HEK293 (cell line): ENCODE data around the gene ELL2.

ENCODE experiments used
- CTCF ChIA-PET: fragments of 350-600 bp; formaldehyde crosslinking; extraction: SDS; loops from one replicate; lab custom pipeline; 2021; ENCODE audit warnings: antibody characterized with exemption; lab: Yijun Ruan, JAX
- POLR2A ChIA-PET: fragments of 300-600 bp; formaldehyde crosslinking; extraction: SDS; loops from one replicate; lab custom pipeline; 2020; ENCODE audit warnings: antibody characterized with exemption, inconsistent platforms; lab: Yijun Ruan, JAX
- H3K27ac ChIP-seq: fragments of 200-500 bp; sonication (Bioruptor generic); 2 replicates; pipeline ENCODE4 v1.5.1; 2014; ENCODE audit warnings: low read depth, low read length, control low read depth, inconsistent platforms; ENCODE audit errors: extremely low read depth
- H3K36me3 ChIP-seq, 2 experiments: fragments of 200-500 bp in 1 of 2; sonication (Bioruptor generic) in 1 of 2; 1 replicate in 1 of 2; 2 replicates in 1 of 2; pipeline ENCODE4 v1.5.1; 2014 to 2017; ENCODE audit warnings: inconsistent platforms in 2 of 2, low read length in 2 of 2; ENCODE audit not compliant: control insufficient read depth in 2 of 2, insufficient read depth in 1 of 2
- H3K4me1 ChIP-seq: fragments of 200-500 bp; sonication (Bioruptor generic); 2 replicates; pipeline ENCODE4 v1.5.1; 2014; ENCODE audit warnings: mild to moderate bottlenecking, low read length, inconsistent platforms; ENCODE audit not compliant: control insufficient read depth, insufficient read depth
- H3K4me3 ChIP-seq: 2 replicates; pipeline ENCODE4 v1.5.1; 2011; ENCODE audit warnings: low read depth, mild to moderate bottlenecking, control low read depth, low read length, moderate library complexity
- H3K9me3 ChIP-seq: fragments of 200-500 bp; sonication (Bioruptor generic); 2 replicates; pipeline ENCODE4 v1.5.1; 2014; ENCODE audit warnings: low read depth, low read length, inconsistent platforms; ENCODE audit not compliant: control insufficient read depth, insufficient read depth
- IKZF3 ChIP-seq: fragments of 450-650 bp; IDR thresholded peaks from 2 replicates; pipeline ENCODE4 v1.5.0; 2018; ENCODE audit warnings: missing biosample characterization, mild to moderate bottlenecking, missing genetic modification characterization, moderate library complexity
- PRDM1 ChIP-seq: fragments of 450-650 bp; formaldehyde crosslinking; IDR thresholded peaks from 2 replicates; pipeline ENCODE4; 2016; ENCODE audit warnings: missing biosample characterization, missing genetic modification characterization
- RBAK ChIP-seq: fragments of 450-650 bp; formaldehyde crosslinking; IDR thresholded peaks from 2 replicates; pipeline ENCODE4 v1.5.1; 2016; ENCODE audit warnings: missing biosample characterization, missing genetic modification characterization
- SETDB1 ChIP-seq: IDR thresholded peaks from one replicate; pipeline ENCODE4 v1.6.1; 2017; ENCODE audit warnings: mild to moderate bottlenecking, low read length, moderate library complexity, mixed read lengths; ENCODE audit not compliant: insufficient read length
- TRIM28 ChIP-seq: IDR thresholded peaks from 2 replicates; pipeline ENCODE4 v1.6.1; 2011; ENCODE audit warnings: low read length, control low read depth, borderline replicate concordance
- YY1 ChIP-seq: fragments of 450-650 bp; formaldehyde crosslinking; IDR thresholded peaks from 2 replicates; pipeline ENCODE4 v1.5.1; 2018; ENCODE audit warnings: missing biosample characterization, missing genetic modification characterization
- ZFP41 ChIP-seq: fragments of 450-650 bp; formaldehyde crosslinking; IDR thresholded peaks from 2 replicates; pipeline ENCODE4 v1.5.1; 2016; ENCODE audit warnings: missing biosample characterization, missing genetic modification characterization, borderline replicate concordance
- ZNF138 ChIP-seq: fragments of 450-650 bp; formaldehyde crosslinking; IDR thresholded peaks from 2 replicates; pipeline ENCODE4 v1.5.1; 2016; ENCODE audit warnings: missing biosample characterization, missing genetic modification characterization, borderline replicate concordance
- ZNF148 ChIP-seq: fragments of 450-650 bp; formaldehyde crosslinking; IDR thresholded peaks from 2 replicates; pipeline ENCODE4 v1.5.0; 2017; ENCODE audit warnings: missing biosample characterization, missing genetic modification characterization, borderline replicate concordance
- ZNF23 ChIP-seq: fragments of 450-650 bp; formaldehyde crosslinking; IDR thresholded peaks from 2 replicates; pipeline ENCODE4 v1.5.1; 2016; ENCODE audit warnings: missing biosample characterization, missing genetic modification characterization, borderline replicate concordance
- ZNF324 ChIP-seq: fragments of 450-650 bp; formaldehyde crosslinking; IDR thresholded peaks from 2 replicates; pipeline ENCODE4 v1.5.1; 2016; ENCODE audit warnings: missing biosample characterization, missing genetic modification characterization
- ZNF335 ChIP-seq: fragments of 450-650 bp; formaldehyde crosslinking; conservative IDR thresholded peaks from 2 replicates; pipeline ENCODE4 v1.5.1; 2016; ENCODE audit warnings: missing biosample characterization, missing genetic modification characterization
- ZNF560 ChIP-seq: fragments of 450-650 bp; formaldehyde crosslinking; IDR thresholded peaks from 2 replicates; pipeline ENCODE4 v1.5.1; 2017; ENCODE audit warnings: missing biosample characterization, missing genetic modification characterization, borderline replicate concordance
- ZNF664 ChIP-seq: fragments of 450-650 bp; formaldehyde crosslinking; IDR thresholded peaks from 2 replicates; pipeline ENCODE4 v1.5.1; 2016; ENCODE audit warnings: missing biosample characterization, missing genetic modification characterization
- ZNF707 ChIP-seq: fragments of 450-650 bp; formaldehyde crosslinking; IDR thresholded peaks from 2 replicates; pipeline ENCODE4 v1.5.1; 2016; ENCODE audit warnings: missing biosample characterization, missing genetic modification characterization
- ZNF747 ChIP-seq: fragments of 450-650 bp; formaldehyde crosslinking; IDR thresholded peaks from 2 replicates; pipeline ENCODE4 v1.5.1; 2016; ENCODE audit warnings: missing biosample characterization, missing genetic modification characterization
- ZNF777 ChIP-seq: fragments of 450-650 bp; formaldehyde crosslinking; IDR thresholded peaks from 2 replicates; pipeline ENCODE4 v1.5.1; 2017; ENCODE audit warnings: missing biosample characterization, missing genetic modification characterization, borderline replicate concordance
- ZSCAN30 ChIP-seq: fragments of 450-650 bp; IDR thresholded peaks from 2 replicates; pipeline ENCODE4 v1.5.1; 2018; ENCODE audit warnings: missing biosample characterization, mild to moderate bottlenecking, missing genetic modification characterization, moderate library complexity
- ZSCAN4 ChIP-seq: fragments of 450-650 bp; formaldehyde crosslinking; IDR thresholded peaks from 2 replicates; pipeline ENCODE4 v1.5.1; 2017; ENCODE audit warnings: missing biosample characterization, missing genetic modification characterization
- TF ChIP-seq, protein P1 (sequence below): fragments of 450-650 bp; formaldehyde crosslinking; conservative IDR thresholded peaks from 2 replicates; pipeline ENCODE4 v1.5.1; 2016; ENCODE audit warnings: low read depth, missing biosample characterization, missing genetic modification characterization

Gene ELL2

DNA sequence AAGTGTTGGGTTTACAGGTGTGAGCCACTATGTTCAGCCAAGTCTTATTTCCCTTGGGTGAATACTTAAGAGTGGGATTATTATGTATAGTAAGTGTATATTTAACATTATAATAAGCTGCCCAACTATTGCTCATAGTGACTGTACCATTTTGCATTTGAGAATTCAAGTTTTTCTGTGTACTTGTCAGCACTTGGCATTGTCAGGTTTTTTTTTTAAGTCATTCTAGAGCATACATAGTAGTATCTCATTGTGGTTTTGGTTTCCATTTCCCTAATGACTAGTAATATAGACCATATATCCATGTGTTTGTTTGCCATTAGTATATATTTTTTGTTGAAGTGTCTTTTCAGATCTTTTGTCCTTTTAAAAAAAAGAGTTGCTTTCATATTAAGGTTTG, 10.5 kb upstream of the ELL2 start:
- ChIA-PET POLR2A (no interaction called here), CTCF (interaction anchor here (0.7 to 1.2 kb wide), 2 partner anchors 18 to 628 kb away, joined by 3 to 5 read pairs; no protein-coding TSS in a partner anchor)
- Histone ChIP-seq H3K4me3 (no peak overlapping the region), H3K27ac (no peak overlapping the region), H3K9me3 (no peaks in the 10 kb centered on the region), H3K4me1 (peaks cover 10% of the 10 kb centered on the region), H3K36me3 (no peaks in the 10 kb centered on the region)
- TF ChIP-seq ZNF23 (tag by site-specific recombination) (no peak), ZNF664 (tag by site-specific recombination) (peak; percentile 85)

- H3K36me3 ChIP-seq = no peaks in the 10 kb centered on the region
- peaks cover 8% of the 10 kb centered on the region; the same call in 1 of the 2 replicates for H3K4me1 ChIP-seq
- no peaks in the 10 kb centered on the region for H3K9me3 ChIP-seq
- TF ChIP-seq ZNF560 = no peak
- peak; percentile 91 for TF ChIP-seq SETDB1
- TF ChIP-seq, all 188 proteins: peak for 1
- CTCF ChIA-PET = no interaction called here
- H3K27ac ChIP-seq = no peak overlapping the region
- POLR2A ChIA-PET = no interaction called here
- no peak overlapping the region for H3K4me3 ChIP-seq
Observed at GRCh38 chr5:95970359-95970704, 8.7 kb upstream of the ELL2 start.

GRCh38 chr5:95969651-95970358, 8.2 kb upstream of the ELL2 start:
- POLR2A ChIA-PET = no interaction called here
- Histone ChIP-seq H3K4me3 (no peak overlapping the region), H3K4me1 (peaks cover 4% of the 10 kb centered on the region; the same call in 1 of the 2 replicates), H3K27ac (no peak overlapping the region), H3K9me3 (no peaks in the 10 kb centered on the region), H3K36me3 (no peaks in the 10 kb centered on the region)
- CTCF ChIA-PET = no interaction called here
- TF ChIP-seq ZNF335 (no peak), ZNF777 (tag by site-specific recombination) (no peak), ZNF138 (tag by site-specific recombination) (no peak), ZNF707 (no peak), PRDM1 (no peak), IKZF3 (no peak), ZNF148 (no peak), ZFP41 (tag by site-specific recombination) (no peak), YY1 (tag by site-specific recombination) (no peak), TRIM28 (no peak), ZSCAN30 (tag by site-specific recombination) (no peak), RBAK (tag by site-specific recombination) (no peak), ZNF747 (no peak), ZNF324 (no peak), ZSCAN4 (tag by site-specific recombination) (no peak)
- TF ChIP-seq, protein P1, sequence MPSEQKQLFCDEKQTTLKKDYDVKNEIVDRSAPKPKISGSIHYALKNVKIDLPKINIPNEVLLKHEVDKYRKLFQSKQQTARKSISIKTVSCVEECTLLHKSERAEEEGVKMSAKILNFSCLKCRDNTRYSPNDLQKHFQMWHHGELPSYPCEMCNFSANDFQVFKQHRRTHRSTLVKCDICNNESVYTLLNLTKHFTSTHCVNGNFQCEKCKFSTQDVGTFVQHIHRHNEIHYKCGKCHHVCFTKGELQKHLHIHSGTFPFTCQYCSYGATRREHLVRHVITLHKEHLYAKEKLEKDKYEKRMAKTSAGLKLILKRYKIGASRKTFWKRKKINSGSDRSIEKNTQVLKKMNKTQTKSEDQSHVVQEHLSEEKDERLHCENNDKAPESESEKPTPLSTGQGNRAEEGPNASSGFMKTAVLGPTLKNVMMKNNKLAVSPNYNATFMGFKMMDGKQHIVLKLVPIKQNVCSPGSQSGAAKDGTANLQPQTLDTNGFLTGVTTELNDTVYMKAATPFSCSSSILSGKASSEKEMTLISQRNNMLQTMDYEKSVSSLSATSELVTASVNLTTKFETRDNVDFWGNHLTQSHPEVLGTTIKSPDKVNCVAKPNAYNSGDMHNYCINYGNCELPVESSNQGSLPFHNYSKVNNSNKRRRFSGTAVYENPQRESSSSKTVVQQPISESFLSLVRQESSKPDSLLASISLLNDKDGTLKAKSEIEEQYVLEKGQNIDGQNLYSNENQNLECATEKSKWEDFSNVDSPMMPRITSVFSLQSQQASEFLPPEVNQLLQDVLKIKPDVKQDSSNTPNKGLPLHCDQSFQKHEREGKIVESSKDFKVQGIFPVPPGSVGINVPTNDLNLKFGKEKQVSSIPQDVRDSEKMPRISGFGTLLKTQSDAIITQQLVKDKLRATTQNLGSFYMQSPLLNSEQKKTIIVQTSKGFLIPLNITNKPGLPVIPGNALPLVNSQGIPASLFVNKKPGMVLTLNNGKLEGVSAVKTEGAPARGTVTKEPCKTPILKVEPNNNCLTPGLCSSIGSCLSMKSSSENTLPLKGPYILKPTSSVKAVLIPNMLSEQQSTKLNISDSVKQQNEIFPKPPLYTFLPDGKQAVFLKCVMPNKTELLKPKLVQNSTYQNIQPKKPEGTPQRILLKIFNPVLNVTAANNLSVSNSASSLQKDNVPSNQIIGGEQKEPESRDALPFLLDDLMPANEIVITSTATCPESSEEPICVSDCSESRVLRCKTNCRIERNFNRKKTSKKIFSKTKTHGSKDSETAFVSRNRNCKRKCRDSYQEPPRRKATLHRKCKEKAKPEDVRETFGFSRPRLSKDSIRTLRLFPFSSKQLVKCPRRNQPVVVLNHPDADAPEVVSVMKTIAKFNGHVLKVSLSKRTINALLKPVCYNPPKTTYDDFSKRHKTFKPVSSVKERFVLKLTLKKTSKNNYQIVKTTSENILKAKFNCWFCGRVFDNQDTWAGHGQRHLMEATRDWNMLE = no peak
